Adipocyte (in vitro differentiated cells): Measurements from ENCODE around the gene ELOA.

Experiments
- DNase-seq: peaks from one replicate; pipeline ENCODE4 v3.0.0-alpha.2; 2015; ENCODE audit warnings: low read depth
- H3K27me3 ChIP-seq: replicated peaks from 2 replicates; pipeline ENCODE4 v1.7.0; 2013; ENCODE audit warnings: mild to moderate bottlenecking, low read length, moderate library complexity; ENCODE audit not compliant: control insufficient read depth, insufficient read depth
- H3K36me3 ChIP-seq: 2 replicates; pipeline ENCODE4 v1.7.0; 2013; ENCODE audit warnings: low read length, mild to moderate bottlenecking, moderate library complexity; ENCODE audit not compliant: control insufficient read depth, insufficient read depth, severe bottlenecking
- H3K4me1 ChIP-seq: 2 replicates; pipeline ENCODE4 v1.7.0; 2013; ENCODE audit warnings: mild to moderate bottlenecking, low read length, moderate library complexity; ENCODE audit not compliant: control insufficient read depth, insufficient read depth
- H3K4me3 ChIP-seq: 2 replicates; pipeline ENCODE4 v1.7.0; 2013; ENCODE audit warnings: mild to moderate bottlenecking, low read length, moderate library complexity
- H3K9ac ChIP-seq: 2 replicates; pipeline ENCODE4 v1.7.0; 2013; ENCODE audit warnings: mild to moderate bottlenecking, low read length, moderate library complexity
- H3K9me3 ChIP-seq: 2 replicates; pipeline ENCODE4 v1.7.0; 2013; ENCODE audit warnings: mild to moderate bottlenecking, low read length, moderate library complexity; ENCODE audit not compliant: control insufficient read depth

The ELOA gene

GRCh38 chr1:23743287-23744152 lies at the start of gene ELOA:
TSS of gene ELOA (plus strand) at chr1:23743471. CDS start at chr1:23743504, 33 bp downstream.
- no peaks in the 10 kb centered on the region for H3K9me3 ChIP-seq
- H3K36me3 ChIP-seq, result peaks cover 9% of the 10 kb centered on the region
- peak within 1 kb of the TSS; percentile 92 for H3K9ac ChIP-seq
- peaks cover 47% of the 10 kb centered on the region for H3K4me1 ChIP-seq
- H3K4me3 ChIP-seq, result peak within 1 kb of the TSS; percentile 90
- no peaks in the 10 kb centered on the region for H3K27me3 ChIP-seq
- peak; percentile 85 for DNase-seq

- DNase-seq, result no peak
- peak overlapping the region; percentile 93 for H3K9ac ChIP-seq
- no peaks in the 10 kb centered on the region for H3K9me3 ChIP-seq
- peak overlapping the region; percentile 87 for H3K4me3 ChIP-seq
- H3K4me1 ChIP-seq, result peaks cover 50% of the 10 kb centered on the region
- no peaks in the 10 kb centered on the region for H3K27me3 ChIP-seq
- H3K36me3 ChIP-seq, result peaks cover 61% of the 10 kb centered on the region
These were observed 49.7 kb upstream of the ELOA start for GRCh38 chr1:23693599-23693998.

- no peak for DNase-seq
- Histone ChIP-seq H3K4me1 (peaks cover 54% of the 10 kb centered on the region), H3K27me3 (no peaks in the 10 kb centered on the region), H3K4me3 (peak overlapping the region; percentile 87), H3K9me3 (no peaks in the 10 kb centered on the region), H3K36me3 (peaks cover 69% of the 10 kb centered on the region), H3K9ac (peak overlapping the region; percentile 93)
These were observed 48.9 kb upstream of the ELOA start for GRCh38 chr1:23694371-23694770.

GRCh38 chr1:23695667-23696066 lies 47.6 kb upstream of the ELOA start:
- Histone ChIP-seq H3K27me3 (no peaks in the 10 kb centered on the region), H3K4me3 (no peak overlapping the region), H3K4me1 (peaks cover 67% of the 10 kb centered on the region), H3K36me3 (peaks cover 82% of the 10 kb centered on the region), H3K9me3 (no peaks in the 10 kb centered on the region), H3K9ac (peak overlapping the region; percentile 30)
- DNase-seq, result no peak

GRCh38 chr1:23696335-23696989 lies 46.8 kb upstream of the ELOA start:
- peak overlapping the region; percentile 31 for H3K4me3 ChIP-seq
- H3K36me3 ChIP-seq, result peaks cover 90% of the 10 kb centered on the region
- DNase-seq, result no peak
- peaks cover 75% of the 10 kb centered on the region for H3K4me1 ChIP-seq
- no peaks in the 10 kb centered on the region for H3K9me3 ChIP-seq
- H3K9ac ChIP-seq, result peak overlapping the region; percentile 30
- H3K27me3 ChIP-seq, result no peaks in the 10 kb centered on the region

GRCh38 chr1:23698466-23698865 lies 44.8 kb upstream of the ELOA start:
- peaks cover 95% of the 10 kb centered on the region for H3K36me3 ChIP-seq

GRCh38 chr1:23699280-23700179 lies 43.7 kb upstream of the ELOA start:
- Histone ChIP-seq H3K27me3 (no peaks in the 10 kb centered on the region), H3K4me3 (no peak overlapping the region), H3K9ac (no peak overlapping the region), H3K9me3 (no peaks in the 10 kb centered on the region), H3K4me1 (peaks cover 71% of the 10 kb centered on the region), H3K36me3 (peaks cover 91% of the 10 kb centered on the region)
- no peak for DNase-seq

More at GRCh38 chr1:23698466-23698865, 44.8 kb upstream of the ELOA start:
- no peaks in the 10 kb centered on the region for H3K9me3 ChIP-seq
- peaks cover 81% of the 10 kb centered on the region for H3K4me1 ChIP-seq
- no peaks in the 10 kb centered on the region for H3K27me3 ChIP-seq
- H3K4me3 ChIP-seq, result no peak overlapping the region
- H3K9ac ChIP-seq, result no peak overlapping the region
- no peak for DNase-seq

GRCh38 chr1:23701310-23701709 lies 42.0 kb upstream of the ELOA start:
- Histone ChIP-seq H3K27me3 (no peaks in the 10 kb centered on the region), H3K9me3 (no peaks in the 10 kb centered on the region), H3K4me3 (peak overlapping the region; percentile 59), H3K9ac (peak overlapping the region; percentile 75), H3K36me3 (peaks cover 84% of the 10 kb centered on the region), H3K4me1 (peaks cover 53% of the 10 kb centered on the region)
- DNase-seq, result no peak

GRCh38 chr1:23701996-23702395 lies 41.3 kb upstream of the ELOA start:
- H3K4me3 ChIP-seq, result peak overlapping the region; percentile 9
- H3K4me1 ChIP-seq, result peaks cover 46% of the 10 kb centered on the region
- no peak for DNase-seq
- H3K9ac ChIP-seq, result peak overlapping the region; percentile 77
- no peaks in the 10 kb centered on the region for H3K27me3 ChIP-seq
- H3K9me3 ChIP-seq, result no peaks in the 10 kb centered on the region
- peaks cover 77% of the 10 kb centered on the region for H3K36me3 ChIP-seq

GRCh38 chr1:23704834-23705495 lies 38.3 kb upstream of the ELOA start:
- Histone ChIP-seq H3K4me1 (peaks cover 30% of the 10 kb centered on the region), H3K27me3 (no peaks in the 10 kb centered on the region), H3K9ac (no peak overlapping the region), H3K4me3 (no peak overlapping the region), H3K36me3 (peaks cover 62% of the 10 kb centered on the region), H3K9me3 (no peaks in the 10 kb centered on the region)
- no peak for DNase-seq
